HG02852 (cell line): ENCODE data around the gene ZFYVE28.
"Not testable (repeated sequence)": the region's sequence is repeated elsewhere in the genome, so short reads cannot be mapped to it uniquely, and the experiment has no call there.

Experiments used
- ATAC-seq: cut with Tn5 transposase; IDR thresholded peaks from one replicate; pipeline ENCODE4 v1.9.1; 2021; ENCODE audit warnings: mild to moderate bottlenecking, moderate library complexity; ENCODE audit not compliant: unreplicated experiment

ZFYVE28 gene

DNA sequence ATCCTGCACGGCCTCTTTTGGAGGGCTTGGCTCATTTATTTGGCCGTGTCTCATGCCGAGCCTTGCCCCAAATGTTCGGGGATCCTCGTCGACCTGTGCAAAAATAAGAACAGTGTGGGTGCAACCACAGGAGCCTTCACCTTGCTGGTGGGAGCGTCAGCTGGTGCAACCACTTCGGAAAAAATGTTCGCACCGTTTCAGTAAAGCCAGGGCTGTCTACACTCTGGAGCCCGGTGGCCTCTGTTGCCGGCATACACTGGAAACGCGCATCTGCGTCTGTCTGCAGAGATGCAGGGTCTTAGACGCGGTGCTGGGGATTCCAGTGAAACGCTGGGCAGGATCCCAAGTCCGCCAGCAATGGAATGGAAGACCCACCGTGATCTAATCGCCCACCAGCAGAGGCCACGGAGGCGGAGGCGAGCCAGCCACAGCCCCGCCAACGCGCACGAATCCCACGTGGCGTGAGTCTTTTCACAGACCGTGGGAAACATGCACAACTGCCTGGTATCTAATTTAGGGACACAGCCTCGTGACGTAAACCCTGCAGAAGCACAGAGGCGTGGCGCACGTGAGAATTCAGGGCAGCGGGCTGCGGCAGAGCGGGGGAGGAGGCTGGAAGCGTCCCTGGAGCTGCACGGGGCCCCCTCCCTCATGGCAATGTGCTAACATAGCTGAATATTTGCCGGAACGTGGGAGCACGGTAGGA, 142.7 kb downstream of the ZFYVE28 start:
- ATAC-seq, result no peak

DNA sequence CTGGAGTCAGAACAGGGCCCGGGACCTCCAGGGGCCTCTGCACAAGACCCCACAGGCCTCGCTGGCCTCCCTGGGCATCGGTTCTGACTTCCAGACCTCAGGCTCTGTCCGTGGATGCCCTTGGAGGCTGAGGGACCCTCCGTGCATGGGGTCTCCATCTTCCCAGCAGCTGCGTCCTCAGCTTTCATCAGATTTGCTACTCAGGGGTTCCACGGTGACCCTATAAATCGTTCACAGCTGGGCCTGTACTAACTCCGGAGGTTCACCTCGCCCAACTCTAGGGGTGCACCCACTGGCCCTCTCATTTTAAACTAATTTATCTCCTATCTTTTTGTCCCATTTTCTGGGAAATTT, 143.4 kb downstream of the ZFYVE28 start:
- ATAC-seq, result not testable (repeated sequence)

DNA sequence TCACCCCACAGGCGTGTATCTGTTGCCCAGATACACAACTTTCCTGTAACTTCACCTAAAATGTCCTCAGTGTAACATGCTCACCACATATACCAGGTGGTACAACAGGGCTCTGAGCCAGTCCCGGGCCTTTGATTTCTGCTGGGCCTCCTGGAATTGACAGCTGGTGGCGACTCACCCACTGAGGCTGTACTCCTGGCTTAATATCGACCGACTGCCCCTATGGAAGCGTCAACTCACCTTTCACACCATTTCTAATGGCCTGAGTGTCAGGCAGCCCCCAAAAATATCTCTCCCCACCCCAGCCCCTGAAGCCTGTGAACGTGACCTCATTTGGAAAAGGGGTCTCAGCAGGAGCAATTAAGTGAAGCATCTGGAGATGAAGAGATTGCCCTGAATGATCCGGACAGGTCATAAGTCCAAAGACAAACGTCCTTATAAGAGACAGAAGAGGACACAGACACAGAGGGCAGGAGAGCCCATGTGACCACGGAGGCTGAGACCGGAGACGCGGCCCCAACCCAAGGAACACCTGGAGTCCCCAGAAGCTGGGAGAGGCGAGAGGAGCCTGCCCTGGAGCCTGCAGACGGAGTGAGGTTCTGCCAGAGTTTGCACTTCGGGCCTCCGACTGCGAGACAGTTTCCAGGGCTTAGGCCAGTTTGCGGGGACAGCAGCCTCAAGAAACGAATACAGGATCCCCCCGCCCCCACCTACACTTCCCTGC, 144.0 kb downstream of the ZFYVE28 start:
- ATAC-seq, result no peak

DNA sequence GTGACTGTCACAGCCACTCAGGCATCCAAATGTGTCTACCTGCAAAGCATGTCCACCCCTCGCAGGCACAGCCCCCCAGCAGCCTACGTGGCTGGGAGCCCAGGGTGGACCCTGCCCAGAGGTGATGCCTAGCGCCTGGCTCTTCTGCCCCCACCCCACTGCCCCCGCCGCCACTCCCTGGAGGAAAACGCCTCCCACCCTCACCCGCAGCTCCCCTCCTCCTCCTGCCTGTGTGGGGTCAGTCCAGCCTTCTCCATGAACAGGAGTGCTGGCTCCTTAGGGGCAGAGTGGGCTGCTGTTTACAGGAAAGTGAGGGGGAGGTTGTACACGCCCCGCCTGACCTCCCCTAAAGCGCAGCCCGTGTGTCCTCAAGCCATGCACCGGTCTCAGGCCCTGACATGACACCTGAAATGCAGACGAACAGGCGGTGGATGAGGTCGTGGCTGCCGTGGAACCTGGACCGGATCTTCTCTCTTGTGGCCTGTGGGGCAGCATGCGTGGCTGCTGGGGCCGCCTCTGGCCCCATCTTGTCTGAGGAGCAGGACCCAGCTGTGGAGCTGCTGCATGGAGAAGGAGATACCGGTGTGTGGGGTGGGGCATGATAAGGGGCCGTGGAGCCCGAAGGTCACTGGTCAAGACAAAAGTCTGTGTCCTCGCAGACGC, 144.7 kb downstream of the ZFYVE28 start:
- ATAC-seq, result no peak

DNA sequence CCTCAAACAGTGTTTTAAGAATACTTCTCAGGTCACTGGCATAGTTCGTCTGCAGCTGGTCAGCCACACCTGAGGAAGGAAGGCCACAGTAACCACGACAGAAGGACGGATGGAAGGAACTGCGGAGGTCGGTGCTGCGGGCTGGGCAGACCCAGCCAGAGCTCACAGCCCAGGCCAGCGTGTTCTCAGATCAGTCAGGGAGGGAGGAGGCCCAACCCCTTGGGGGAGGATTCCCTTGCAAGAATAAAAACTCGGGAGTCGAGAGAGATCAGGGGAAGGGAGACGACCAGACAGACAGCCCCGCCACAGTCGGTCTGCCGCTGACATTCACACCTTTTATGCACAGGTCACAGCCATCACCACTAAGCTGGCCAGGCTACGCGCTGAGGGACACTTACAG, 145.2 kb downstream of the ZFYVE28 start:
- no peak for ATAC-seq

DNA sequence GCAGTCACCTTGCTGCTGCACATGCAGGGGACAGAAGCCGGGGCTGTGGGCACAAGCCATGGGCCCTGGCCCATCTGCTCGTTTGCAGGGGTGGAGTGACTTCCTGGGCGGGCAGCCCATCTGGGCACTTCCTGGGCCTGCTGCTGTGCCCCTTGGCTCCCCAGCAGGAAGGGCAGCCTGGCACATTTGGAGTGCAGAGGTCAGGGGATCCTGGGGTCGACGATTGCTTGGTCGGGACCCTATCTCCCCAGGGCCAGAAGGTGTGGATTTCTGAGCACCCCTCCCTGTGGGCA, 145.7 kb downstream of the ZFYVE28 start:
- ATAC-seq, result no peak

DNA sequence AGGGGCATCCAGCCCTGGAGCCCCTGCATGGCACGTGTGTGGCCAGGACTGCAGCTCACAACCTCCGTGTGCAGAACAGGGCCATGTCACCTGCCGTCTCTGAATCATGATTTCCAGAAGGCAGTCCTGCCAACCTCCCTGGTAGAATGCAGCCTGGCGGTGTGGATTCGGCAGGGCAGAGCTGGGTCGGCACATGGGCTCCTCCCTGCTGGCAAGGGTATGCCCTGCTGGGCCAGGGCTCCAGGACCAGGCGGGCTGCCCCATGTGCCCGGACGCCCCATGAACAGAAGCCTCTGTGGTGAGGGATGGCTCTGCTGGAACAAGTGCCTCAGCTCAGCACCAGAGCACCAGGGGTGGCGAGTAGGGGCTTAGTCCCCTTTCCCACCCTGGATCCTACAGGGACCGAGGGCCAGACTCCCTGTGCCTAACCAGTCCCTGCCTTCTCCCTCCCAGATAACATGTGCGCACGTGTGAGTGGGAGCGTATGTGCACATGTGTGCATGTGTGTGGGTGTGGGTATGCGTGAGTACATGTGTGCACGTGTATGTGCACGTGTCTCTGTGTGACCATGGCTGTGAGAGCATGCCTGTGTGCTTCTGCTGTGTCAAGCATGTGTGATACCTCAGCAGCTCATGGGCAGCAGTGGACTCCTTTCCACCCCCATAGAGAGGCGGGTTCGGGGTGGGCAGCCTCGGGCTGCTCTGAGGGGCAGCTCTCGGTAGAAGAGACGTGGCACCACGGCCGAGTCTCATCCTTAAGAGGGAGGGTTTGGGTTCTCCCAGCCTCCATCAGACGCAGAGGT, 146.2 kb downstream of the ZFYVE28 start:
- ATAC-seq, result no peak

DNA sequence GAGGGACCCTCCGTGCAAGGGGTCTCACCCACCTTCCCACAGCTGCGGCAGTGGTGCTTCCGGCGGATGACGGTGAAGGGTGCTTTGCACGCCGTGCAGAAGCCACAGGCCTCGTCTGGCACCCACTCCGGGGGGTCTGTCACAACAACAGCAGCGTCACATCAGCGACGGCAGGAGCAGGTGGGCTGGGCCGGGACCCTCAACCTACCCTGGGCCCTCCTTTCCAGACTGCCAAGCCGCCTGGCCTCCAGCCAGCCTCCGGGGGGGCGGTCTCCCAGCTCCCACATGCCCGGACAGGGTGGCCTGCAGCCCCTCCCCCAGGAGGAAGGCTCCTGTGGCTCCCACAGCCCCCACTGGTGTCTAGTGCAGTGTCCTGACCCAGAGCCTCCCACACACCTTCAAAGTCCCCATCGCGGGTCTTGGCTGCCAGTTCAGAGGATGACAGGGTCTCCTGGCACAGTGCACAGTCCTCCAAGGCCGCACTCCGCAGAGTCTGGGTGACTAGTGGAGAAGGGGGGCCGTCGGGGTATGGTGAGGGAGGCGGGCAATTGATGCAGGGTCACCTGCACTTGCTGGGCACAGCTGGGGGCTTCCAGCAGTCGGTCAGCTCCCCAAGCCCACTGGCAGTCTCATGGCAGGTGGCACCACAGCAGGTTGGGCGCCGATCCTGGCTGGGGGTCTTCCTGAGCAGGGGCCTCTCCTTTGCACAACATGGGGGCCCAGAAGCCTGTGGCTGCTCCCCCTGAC, 147.0 kb downstream of the ZFYVE28 start:
- ATAC-seq, result no peak

DNA sequence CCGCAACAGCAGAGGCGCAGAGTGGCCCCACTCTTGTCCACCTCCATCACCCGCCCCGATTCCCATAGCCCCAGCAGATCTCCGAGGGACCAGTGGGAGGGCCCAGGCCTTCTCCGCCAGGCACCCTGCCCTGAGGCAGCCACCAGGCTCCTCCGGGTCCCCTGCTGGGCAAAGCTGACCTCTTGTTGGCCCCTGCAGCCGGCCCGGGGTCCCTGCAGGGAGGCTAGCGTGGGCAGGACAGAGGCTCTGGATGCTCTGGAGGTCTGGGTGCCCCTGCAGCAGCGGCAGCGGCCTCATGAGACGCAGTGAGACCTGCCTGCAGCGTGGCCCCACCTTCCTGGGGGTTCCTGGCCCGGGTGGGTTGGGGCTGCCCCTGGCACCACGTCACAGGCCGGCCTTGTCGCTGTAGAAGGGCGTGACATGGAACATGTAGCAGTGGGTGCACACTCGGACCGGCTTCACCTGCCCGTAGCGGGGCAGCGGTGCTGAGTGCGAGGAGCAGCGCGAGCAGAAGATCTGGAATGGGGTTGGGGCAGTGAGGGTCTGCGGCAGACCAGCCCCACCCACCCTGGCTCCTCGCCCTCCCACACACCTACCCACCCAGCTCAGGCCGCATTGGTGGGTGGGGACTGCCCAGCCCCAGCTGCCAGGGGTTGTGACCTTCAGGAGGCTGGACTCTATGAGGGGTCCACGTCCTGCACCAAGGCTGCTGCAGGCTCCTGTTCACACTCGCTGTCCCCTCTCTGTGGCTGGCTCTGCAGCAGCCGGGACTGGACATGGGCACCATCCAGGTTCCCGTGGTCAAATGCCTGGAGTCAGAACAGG, 147.9 kb downstream of the ZFYVE28 start:
- no peak for ATAC-seq

DNA sequence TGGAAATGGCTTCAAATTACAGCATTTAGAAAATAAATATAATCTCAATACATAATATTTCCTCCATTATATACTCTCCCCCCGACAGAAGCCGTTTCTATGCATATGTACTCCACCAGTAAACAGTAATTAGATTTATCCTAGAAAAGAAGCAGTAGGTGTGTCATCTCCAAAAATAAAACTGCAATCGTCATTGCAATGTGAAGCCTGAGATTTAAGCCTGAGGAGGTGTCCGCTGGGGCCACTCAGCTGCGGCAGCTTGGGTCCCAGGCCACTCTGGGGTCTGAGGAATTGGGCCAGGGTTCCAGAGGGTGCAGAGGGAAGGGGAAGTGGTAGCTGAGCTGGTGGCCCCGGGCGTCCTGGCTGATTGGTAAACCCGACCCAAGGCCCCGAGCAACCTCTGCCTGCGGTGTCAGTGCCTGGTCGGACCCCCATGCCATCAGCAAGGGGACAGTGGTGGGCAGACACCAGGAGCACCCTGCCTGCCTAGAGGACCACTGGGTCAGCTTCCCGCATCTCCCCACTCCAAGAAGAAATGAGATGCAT, 148.8 kb downstream of the ZFYVE28 start:
- ATAC-seq, result no peak

DNA sequence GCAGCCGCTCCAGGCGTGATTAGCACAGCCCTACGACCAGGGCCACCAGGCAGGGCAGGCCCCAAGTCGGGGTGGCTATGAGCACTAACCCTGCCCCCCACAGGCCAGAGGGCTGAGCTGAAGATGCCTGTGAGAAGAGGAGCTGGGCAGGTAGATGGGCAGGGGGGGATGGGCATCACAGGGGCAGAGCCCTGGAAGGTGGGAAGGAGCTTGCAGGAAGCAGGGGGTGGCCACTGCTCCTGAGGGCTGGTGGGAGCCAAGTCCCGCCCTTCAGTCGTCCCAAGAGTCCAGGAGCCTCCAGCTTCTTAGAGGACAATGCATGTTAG, 149.3 kb downstream of the ZFYVE28 start:
- ATAC-seq, result no peak

DNA sequence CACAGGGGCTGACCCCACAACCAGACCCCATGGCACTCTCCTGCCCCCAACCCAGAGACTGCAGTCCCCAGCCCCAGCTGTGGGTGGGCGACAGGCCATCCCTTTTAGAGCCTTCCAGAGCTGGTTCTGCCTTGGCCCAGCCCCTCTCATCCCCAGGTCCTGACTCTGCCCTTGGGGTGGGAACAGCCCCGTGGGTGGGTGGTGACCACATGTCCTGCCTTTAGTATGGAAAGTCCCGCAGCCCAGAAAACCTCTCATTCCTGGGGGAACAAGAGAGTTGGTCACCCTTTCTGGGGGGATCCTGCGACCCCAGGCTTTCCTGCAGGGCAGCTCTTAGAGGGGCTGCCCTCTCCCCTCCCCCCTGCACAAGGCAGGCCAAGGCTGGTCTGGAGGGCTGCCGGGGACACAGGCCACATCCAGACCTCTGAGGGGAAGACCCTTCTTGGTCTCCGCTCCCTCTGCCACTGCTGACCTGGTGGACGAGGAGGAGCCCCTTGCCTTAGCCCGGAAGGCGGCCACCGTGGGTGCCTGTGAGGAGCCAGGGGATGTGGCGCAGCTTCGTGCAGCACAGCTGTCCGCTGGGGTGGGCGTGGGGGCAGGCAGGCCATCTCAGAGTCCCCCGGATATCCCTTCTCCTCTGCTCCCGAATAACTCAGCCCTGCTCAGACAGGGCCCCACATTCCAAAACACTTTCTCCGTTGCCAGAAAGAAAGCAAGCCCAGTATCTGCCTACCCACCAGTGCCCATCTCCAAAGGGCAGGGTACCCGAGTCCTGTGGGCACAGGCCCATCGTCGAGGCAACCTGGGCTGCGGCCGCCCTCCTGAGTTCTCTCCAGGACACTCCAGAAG, 149.9 kb downstream of the ZFYVE28 start:
- no peak for ATAC-seq

DNA sequence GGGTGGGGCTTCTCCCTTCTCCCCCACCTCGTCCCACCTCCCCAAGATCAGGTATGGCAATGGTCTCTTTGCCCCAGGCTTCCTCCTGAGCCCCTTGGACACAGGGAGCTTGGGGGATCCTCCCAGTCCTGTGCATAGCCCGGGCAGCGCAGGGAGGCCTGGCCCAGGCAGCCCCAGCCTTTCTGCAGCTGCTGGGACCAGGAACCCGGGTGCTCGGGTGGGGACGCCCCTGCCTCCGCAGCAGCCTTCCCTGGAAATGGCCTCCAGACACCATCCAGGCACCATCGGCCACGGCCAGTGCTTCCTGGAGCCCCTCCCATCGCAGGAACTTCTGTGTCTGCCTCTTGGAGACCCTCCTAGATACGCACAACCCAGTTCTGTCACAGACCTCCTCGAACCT, 150.6 kb downstream of the ZFYVE28 start:
- no peak for ATAC-seq

DNA sequence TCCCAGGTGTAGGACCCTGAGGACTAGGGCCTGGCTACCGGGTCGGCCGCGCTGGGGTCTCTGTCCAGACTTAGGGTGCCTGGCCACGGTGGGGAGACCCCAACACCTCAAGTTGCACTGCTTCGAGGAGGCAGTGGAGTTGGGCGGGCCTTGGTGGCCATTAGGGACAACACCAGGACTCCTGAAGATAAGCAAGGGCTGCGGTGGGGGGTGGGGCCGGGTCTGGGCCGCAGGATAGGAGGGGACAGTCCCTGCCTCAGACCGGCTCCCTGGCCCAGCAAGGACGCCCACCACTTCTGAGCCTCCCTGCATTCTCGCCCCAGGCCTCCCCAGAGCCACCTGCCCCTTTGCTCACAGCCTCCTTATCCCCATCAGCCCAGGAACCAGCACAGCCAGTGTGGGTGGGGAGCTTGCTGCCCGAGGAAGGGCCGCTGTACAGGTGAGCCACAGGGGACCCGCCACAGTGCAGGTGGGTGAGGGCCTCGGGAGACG, 151.1 kb downstream of the ZFYVE28 start:
- ATAC-seq, result no peak

DNA sequence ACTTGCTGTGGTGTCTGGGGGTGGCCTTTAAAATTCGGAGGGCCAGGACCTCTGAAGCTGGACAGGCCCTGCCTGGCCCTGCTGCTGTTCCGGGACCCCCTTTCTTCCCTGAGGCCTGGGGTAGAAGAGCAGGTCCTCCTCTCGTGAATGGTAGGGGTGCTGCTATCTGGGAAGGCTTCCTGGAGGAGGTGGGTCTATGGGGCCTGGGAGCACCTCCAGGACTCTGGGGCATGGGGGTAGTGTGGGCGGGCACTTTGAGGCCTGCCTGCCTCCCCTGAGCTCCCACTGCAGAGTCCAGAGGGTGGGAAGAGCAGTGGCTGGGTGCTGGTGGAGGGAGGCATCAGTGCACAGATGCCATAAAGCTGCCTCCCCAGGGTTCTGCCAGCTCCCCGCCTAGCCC, 151.6 kb downstream of the ZFYVE28 start:
- no peak for ATAC-seq

DNA sequence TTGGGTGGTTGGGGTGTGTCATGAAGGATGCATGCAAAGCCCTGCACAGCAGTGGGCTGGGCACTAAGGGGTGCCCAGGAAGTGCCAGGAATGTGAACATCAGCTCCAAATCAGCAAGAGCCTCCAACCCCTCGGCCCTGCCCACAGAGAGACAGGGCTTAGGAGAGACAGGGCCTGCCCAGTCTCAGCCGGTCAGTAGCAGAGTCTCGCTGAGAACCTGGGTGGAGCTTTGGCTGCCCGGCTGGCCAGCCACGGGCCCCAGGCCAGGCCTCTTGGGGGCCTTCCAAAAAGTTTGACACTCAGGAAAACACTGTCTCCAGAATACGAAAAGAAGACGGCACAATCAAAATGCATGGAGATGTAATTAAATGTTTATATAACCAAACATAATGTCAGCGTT, 152.3 kb downstream of the ZFYVE28 start:
- ATAC-seq, result no peak

DNA sequence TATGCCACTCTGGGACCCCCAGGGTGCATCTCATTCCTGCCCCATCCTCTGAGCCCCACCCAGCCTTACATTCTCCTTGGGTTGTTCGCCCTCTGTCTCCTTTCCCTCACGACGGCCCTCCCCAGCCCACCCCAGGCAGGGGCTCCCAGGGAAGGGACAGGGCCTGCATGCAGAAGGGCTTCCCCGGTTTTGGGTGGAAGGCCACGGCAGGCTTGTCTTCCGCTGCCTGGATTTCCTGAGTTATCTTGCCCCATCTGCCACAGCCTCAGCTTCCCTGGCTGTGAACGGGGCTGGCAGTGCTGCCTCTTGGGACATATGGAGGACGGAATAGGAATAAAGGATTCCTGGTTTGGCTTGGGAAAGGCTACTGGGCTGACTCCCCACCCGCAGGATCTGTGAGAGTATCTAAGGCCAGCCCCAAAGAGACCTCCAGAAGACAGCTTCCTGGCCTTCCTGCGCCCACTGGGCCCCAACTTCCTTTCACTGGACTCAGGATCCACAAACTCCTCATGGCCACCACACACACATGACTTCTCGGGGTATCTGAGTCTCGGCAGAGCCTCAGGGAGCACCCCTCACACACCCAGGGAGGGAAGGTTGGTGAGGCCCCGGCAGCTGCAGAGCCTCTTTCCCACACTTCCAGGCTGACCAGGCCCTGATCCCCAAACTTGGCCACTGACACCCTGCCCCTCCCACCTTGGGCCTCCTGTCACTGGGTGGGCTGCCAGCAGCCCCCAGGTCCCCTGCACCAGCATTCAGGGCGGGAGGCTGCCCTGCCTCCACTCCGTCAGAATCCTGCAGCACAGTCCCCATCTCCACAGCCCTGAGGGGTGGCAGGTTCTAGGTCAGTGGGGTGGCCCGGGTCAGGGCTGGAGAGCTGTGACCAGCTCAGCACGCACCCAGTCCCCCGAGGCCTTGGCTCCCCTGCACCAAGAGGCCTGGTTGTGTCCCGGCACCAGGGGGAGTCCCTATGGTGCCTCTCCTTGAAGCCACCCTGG, 153.0 kb downstream of the ZFYVE28 start:
- ATAC-seq, result no peak
